Pericardium fibroblast (primary cell): ENCODE results near the gene OR2Z1. TPM values are rescaled to one million over a fixed set of nuclear protein-coding genes. Genes with fewer than 3 reads are reported as not detected.

Experiments
- total RNA-seq: library from RNA; depleted of rRNA; stranded (reverse); fragments of >200 nt; gene quantifications from 2 replicates; pipeline ENCODE4 v1.2.3, GENCODE V29; 2015

Gene OR2Z1, protein sequence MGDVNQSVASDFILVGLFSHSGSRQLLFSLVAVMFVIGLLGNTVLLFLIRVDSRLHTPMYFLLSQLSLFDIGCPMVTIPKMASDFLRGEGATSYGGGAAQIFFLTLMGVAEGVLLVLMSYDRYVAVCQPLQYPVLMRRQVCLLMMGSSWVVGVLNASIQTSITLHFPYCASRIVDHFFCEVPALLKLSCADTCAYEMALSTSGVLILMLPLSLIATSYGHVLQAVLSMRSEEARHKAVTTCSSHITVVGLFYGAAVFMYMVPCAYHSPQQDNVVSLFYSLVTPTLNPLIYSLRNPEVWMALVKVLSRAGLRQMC
- not detected in 2 replicates for total RNA-seq

DNA sequence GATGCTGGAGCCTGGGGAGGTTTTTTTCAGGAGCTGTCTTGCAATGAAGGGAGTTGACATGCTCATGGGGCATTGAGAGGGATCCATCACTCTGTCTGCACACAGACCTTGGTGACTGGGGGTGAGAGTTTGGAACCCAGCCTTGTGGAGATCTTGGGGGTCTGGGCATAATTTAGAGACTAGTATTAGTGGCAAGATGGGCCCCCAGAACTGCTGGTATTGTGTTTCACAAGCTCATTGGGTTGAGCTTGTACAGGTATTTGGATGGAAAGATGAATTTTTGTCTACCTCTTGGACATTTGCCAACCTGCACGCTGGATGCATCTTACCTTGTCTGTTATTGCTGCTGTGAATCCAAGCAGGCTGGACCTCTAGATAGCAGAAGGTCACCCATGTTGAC is at the start of gene OR2Z1:
Gene OR2Z1 (plus strand): TSS at position 301 of the 400 bp plus-strand sequence. CDS start 9,395 bp downstream, outside the sequence.

DNA sequence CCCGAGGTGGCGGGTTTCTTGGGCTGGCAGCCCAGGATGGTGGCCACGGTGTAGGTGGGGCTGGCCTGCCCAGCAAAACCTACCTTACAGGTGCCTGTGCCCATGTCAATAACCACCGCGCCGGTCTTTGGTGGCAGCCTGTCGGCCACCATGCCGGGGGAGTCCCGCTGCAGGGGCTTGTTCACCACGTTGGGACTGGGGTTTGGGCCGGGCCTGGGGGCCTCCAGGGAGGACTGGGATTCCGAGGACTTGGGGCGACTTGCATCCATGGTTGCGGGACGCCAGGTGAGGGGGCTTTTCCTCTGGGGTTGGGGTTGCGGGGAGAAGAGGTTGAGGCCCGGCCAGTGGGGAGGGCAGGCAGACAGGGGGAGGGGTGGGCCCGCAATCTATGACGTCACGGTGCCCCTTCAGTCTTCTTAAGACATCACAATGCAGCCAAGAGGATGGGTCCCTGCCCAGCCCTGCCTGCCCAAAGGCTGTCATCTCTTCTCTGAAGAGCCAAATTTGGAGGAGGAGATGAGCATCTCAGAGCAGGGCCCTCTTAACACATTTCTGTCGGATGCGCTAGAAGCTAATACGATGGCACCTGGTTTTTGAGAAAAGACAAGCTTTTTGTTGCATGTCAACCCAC is 22.9 kb upstream of the OR2Z1 start, which contains the start of gene ACTL9:
Gene ACTL9 (minus strand): TSS at position 363 of the 631 bp plus-strand sequence. CDS start 94 bp downstream, at position 269.

Other genes with a start within 250 kb of the OR2Z1 start
- gene PRAM1, start 219.0 kb upstream of the OR2Z1 start, total RNA-seq = not detected in 2 replicates
- gene ZNF414, start 207.5 kb upstream of the OR2Z1 start, total RNA-seq = 9.7 and 27.2 TPM in 2 replicates
- 0.51 and 0.70 TPM in 2 replicates for gene MYO1F, start 144.2 kb upstream of the OR2Z1 start, total RNA-seq
- gene ADAMTS10, start 110.9 kb upstream of the OR2Z1 start, total RNA-seq = 37.2 and 38.0 TPM in 2 replicates
- not detected in 2 replicates for gene NFILZ, start 91.0 kb upstream of the OR2Z1 start, total RNA-seq
- not detected in 2 replicates for gene ACTL9, start 22.8 kb upstream of the OR2Z1 start, total RNA-seq
- gene ZNF558, start 110.7 kb downstream of the OR2Z1 start, total RNA-seq = 16.3 and 19.1 TPM in 2 replicates
- gene MBD3L1, start 110.7 kb downstream of the OR2Z1 start, total RNA-seq = not detected in 2 replicates